Neuronal stem cell (in vitro differentiated cells): Measurements from ENCODE around the gene CYSRT1.
A peak's percentile ranks its signal among the peaks of the same experiment; 100 is the strongest.

ENCODE experiments used
- DNase-seq: peaks from one replicate; pipeline ENCODE4 v3.0.0-alpha.2; 2013; ENCODE audit warnings: low spot score
- H2AFZ ChIP-seq: one replicate; pipeline ENCODE4 v1.6.1; 2013; ENCODE audit warnings: mild to moderate bottlenecking, low read length, inconsistent platforms
- H2AK5ac ChIP-seq: 2 replicates; pipeline ENCODE4 v1.6.1; 2013; ENCODE audit warnings: low read depth, mild to moderate bottlenecking, inconsistent platforms, low read length, moderate library complexity, mixed read lengths
- H2BK120ac ChIP-seq: 2 replicates; pipeline ENCODE4 v1.6.1; 2013; ENCODE audit warnings: low read depth, mild to moderate bottlenecking, inconsistent platforms, low read length, moderate library complexity, mixed read lengths
- H2BK12ac ChIP-seq: one replicate; pipeline ENCODE4 v1.6.1; 2013; ENCODE audit warnings: low read length, inconsistent platforms
- H2BK15ac ChIP-seq: 2 replicates; pipeline ENCODE4 v1.6.1; 2013; ENCODE audit warnings: mild to moderate bottlenecking, low read length, inconsistent platforms, mixed read lengths
- H2BK5ac ChIP-seq: one replicate; pipeline ENCODE4 v1.6.1; 2013; ENCODE audit warnings: inconsistent platforms, mild to moderate bottlenecking, low read length, moderate library complexity
- H3K14ac ChIP-seq: one replicate; pipeline ENCODE4 v1.6.1; 2013; ENCODE audit warnings: low read length, inconsistent platforms
- H3K18ac ChIP-seq: 2 replicates; pipeline ENCODE4 v1.6.1; 2013; ENCODE audit warnings: low read length, inconsistent platforms
- H3K23ac ChIP-seq: 2 replicates; pipeline ENCODE4 v1.6.1; 2013; ENCODE audit warnings: low read depth, mild to moderate bottlenecking, mixed read lengths, low read length, inconsistent platforms; ENCODE audit not compliant: poor library complexity
- H3K27ac ChIP-seq: replicated peaks from 3 replicates; pipeline ENCODE4 v1.5.1; 2013; ENCODE audit warnings: low read length, inconsistent platforms
- H3K27me3 ChIP-seq, 3 experiments: 2 replicates each; pipeline ENCODE4 v1.6.1; 2013; ENCODE audit warnings: low read length in 3 of 3, mild to moderate bottlenecking in 2 of 3, inconsistent platforms in 1 of 3, low read depth in 1 of 3, mixed read lengths in 1 of 3, moderate library complexity in 1 of 3; ENCODE audit not compliant: control insufficient read depth in 3 of 3, insufficient read depth in 3 of 3
- H3K36me3 ChIP-seq, 2 donors: replicated peaks in 1 of 2; 2 replicates each; pipeline ENCODE4 v1.6.1; 2013; ENCODE audit warnings: low read length in 2 of 2; ENCODE audit not compliant: control insufficient read depth in 2 of 2, insufficient read depth in 2 of 2
- H3K4ac ChIP-seq: 2 replicates; pipeline ENCODE4 v1.6.1; 2013; ENCODE audit warnings: inconsistent platforms, mild to moderate bottlenecking, low read length, moderate library complexity
- H3K4me1 ChIP-seq, 2 donors: 1 replicate in 1 of 2; 2 replicates in 1 of 2; pipeline ENCODE4 v1.6.1; 2013; ENCODE audit warnings: low read length in 2 of 2, low read depth in 1 of 2; ENCODE audit not compliant: control insufficient read depth in 2 of 2, insufficient read depth in 1 of 2
- H3K4me2 ChIP-seq: one replicate; pipeline ENCODE4 v1.6.1; 2013; ENCODE audit warnings: mild to moderate bottlenecking, low read length, inconsistent platforms; ENCODE audit not compliant: insufficient read depth, poor library complexity, severe bottlenecking
- H3K4me3 ChIP-seq, 2 donors: 2 replicates each; pipeline ENCODE4 v1.5.1; 2013; ENCODE audit warnings: low read length in 2 of 2, mild to moderate bottlenecking in 2 of 2, inconsistent platforms in 1 of 2, moderate library complexity in 1 of 2
- H3K79me1 ChIP-seq: one replicate; pipeline ENCODE4 v1.6.1; 2013; ENCODE audit warnings: low read depth, mild to moderate bottlenecking, inconsistent platforms, low read length, moderate library complexity
- H3K9ac ChIP-seq: one replicate; pipeline ENCODE4 v1.6.1; 2013; ENCODE audit warnings: mild to moderate bottlenecking, low read depth, low read length, inconsistent platforms; ENCODE audit not compliant: poor library complexity
- H3K9me3 ChIP-seq, 2 donors: replicated peaks in 1 of 2; 2 replicates each; pipeline versions ENCODE3 to v1.6.1; 2013; ENCODE audit warnings: low read length in 2 of 2, mild to moderate bottlenecking in 2 of 2, inconsistent platforms in 1 of 2, low read depth in 1 of 2, mixed read lengths in 1 of 2, moderate library complexity in 1 of 2; ENCODE audit not compliant: control insufficient read depth in 2 of 2, insufficient read depth in 1 of 2
- H4K8ac ChIP-seq: one replicate; pipeline ENCODE4 v1.6.1; 2013; ENCODE audit warnings: low read depth, mild to moderate bottlenecking, inconsistent platforms, low read length, moderate library complexity
- H4K91ac ChIP-seq: one replicate; pipeline ENCODE4 v1.6.1; 2013; ENCODE audit warnings: low read length, low read depth, mild to moderate bottlenecking, inconsistent platforms; ENCODE audit not compliant: poor library complexity
- WGBS, 2 donors: extraction: QIAGEN DNeasy Blood & Tissue Kit; methylation state at CpG; one replicate each; pipeline ENCODE4 v1.1.7; 2013; ENCODE audit warnings: missing lambda C conversion rate in 2 of 2, mixed read lengths in 1 of 2; ENCODE audit not compliant: insufficient read length in 2 of 2, insufficient replicate concordance in 1 of 2; ENCODE audit errors: extremely low coverage in 2 of 2; 5-methylcytosine and 5-hydroxymethylcytosine counted together

CYSRT1 gene

GRCh38 chr9:137234758-137235423 lies 9.9 kb downstream of the CYSRT1 start:
- Histone ChIP-seq H3K18ac (peak overlapping the region; percentile 28), H2AK5ac (peak overlapping the region; percentile 99), H4K91ac (no peak overlapping the region), H2BK120ac (no peak overlapping the region), H3K27me3 (peaks cover 0 to 5% (median 0%) of the 10 kb centered on the region in 3 experiments), H4K8ac (peak overlapping the region; percentile 65), H3K23ac (peak overlapping the region; percentile 73), H3K14ac (peak overlapping the region; percentile 71), H2AFZ (no peak overlapping the region), H3K36me3 (peaks cover 0 to 5% of the 10 kb centered on the region in 2 donors), H2BK15ac (no peak overlapping the region), H3K4ac (peak overlapping the region; percentile 26), H3K4me3 (no peak overlapping the region), H3K4me1 (peaks cover 15% of the 10 kb centered on the region in 2 donors), H3K9ac (peak overlapping the region; percentile 70), H3K9me3 (no peaks in the 10 kb centered on the region), H3K4me2 (no peak overlapping the region), H2BK12ac (no peak overlapping the region), H2BK5ac (peak overlapping the region; percentile 53), H3K79me1 (peaks cover 12% of the 10 kb centered on the region), H3K27ac (no peak overlapping the region)
- WGBS, 2 donors: no CpG with 5 or more reads among the region's 18 CpGs
- no peak for DNase-seq

- H3K4me1 ChIP-seq: peaks cover 15% of the 10 kb centered on the region in 2 donors
- H3K27me3 ChIP-seq: peaks cover 0 to 5% (median 0%) of the 10 kb centered on the region in 3 experiments
- no peak for DNase-seq
- H3K9me3 ChIP-seq: no peaks in the 10 kb centered on the region
- H3K79me1 ChIP-seq: peaks cover 12% of the 10 kb centered on the region
- peak overlapping the region; percentile 65 for H4K8ac ChIP-seq
- no CpG with 5 or more reads among the region's 35 CpGs for WGBS, 2 donors
- H2BK12ac ChIP-seq: peak overlapping the region; percentile 58
- peak overlapping the region; percentile 89 for H3K23ac ChIP-seq
- H4K91ac ChIP-seq: no peak overlapping the region
- H3K4me2 ChIP-seq: peak overlapping the region; percentile 0
- no peak overlapping the region for H3K27ac ChIP-seq
- H3K14ac ChIP-seq: no peak overlapping the region
- H2BK15ac ChIP-seq: no peak overlapping the region
- peak overlapping the region; percentile 85 for H3K18ac ChIP-seq
- H2BK5ac ChIP-seq: peak overlapping the region; percentile 53
- no peak overlapping the region for H2BK120ac ChIP-seq
- peak overlapping the region; percentile 99 for H2AK5ac ChIP-seq
- no peak overlapping the region for H3K4me3 ChIP-seq
- H3K36me3 ChIP-seq: peaks cover 0 to 5% of the 10 kb centered on the region in 2 donors
- H3K9ac ChIP-seq: peak overlapping the region; percentile 70
- H2AFZ ChIP-seq: no peak overlapping the region
- peak overlapping the region; percentile 37 for H3K4ac ChIP-seq
These were observed 10.7 kb downstream of the CYSRT1 start for GRCh38 chr9:137235424-137236237.

GRCh38 chr9:137236238-137236935 lies 11.4 kb downstream of the CYSRT1 start:
- no CpG with 5 or more reads among the region's 31 CpGs for WGBS, 2 donors
- peaks cover 15% of the 10 kb centered on the region in 2 donors for H3K4me1 ChIP-seq
- H3K27ac ChIP-seq: no peak overlapping the region
- peak overlapping the region; percentile 25 for H3K4me2 ChIP-seq
- H2BK15ac ChIP-seq: peak overlapping the region; percentile 98
- H2BK120ac ChIP-seq: no peak overlapping the region
- H2AFZ ChIP-seq: no peak overlapping the region
- no peak overlapping the region for H4K91ac ChIP-seq
- H3K4me3 ChIP-seq: peak overlapping the region in 1 of 2 donors; percentile 46
- peaks cover 12% of the 10 kb centered on the region for H3K79me1 ChIP-seq
- peak overlapping the region; percentile 73 for H2BK12ac ChIP-seq
- peaks cover 0 to 3% (median 0%) of the 10 kb centered on the region in 3 experiments for H3K27me3 ChIP-seq
- H2BK5ac ChIP-seq: peak overlapping the region; percentile 97
- peak overlapping the region; percentile 95 for H3K18ac ChIP-seq
- peak overlapping the region; percentile 100 for H2AK5ac ChIP-seq
- peak; percentile 84 for DNase-seq
- H3K9me3 ChIP-seq: no peaks in the 10 kb centered on the region
- no peak overlapping the region for H4K8ac ChIP-seq
- H3K14ac ChIP-seq: peak overlapping the region; percentile 56
- H3K4ac ChIP-seq: peak overlapping the region; percentile 66
- peaks cover 0 to 5% of the 10 kb centered on the region in 2 donors for H3K36me3 ChIP-seq
- H3K9ac ChIP-seq: peak overlapping the region; percentile 70
- peak overlapping the region; percentile 89 for H3K23ac ChIP-seq
